Liver (tissue), 9 donors: ENCODE data around the gene SPATA32. TPM values are rescaled to one million over a fixed set of nuclear protein-coding genes. Genes with fewer than 3 reads are reported as not detected.

Experiments
- DNase-seq: peaks from one replicate; pipeline ENCODE4 v3.0.0-alpha.2; 2017; ENCODE audit warnings: low spot score
- H3K27ac ChIP-seq, 2 donors: one replicate each; pipeline ENCODE4 v1.7.0; 2013; ENCODE audit warnings: inconsistent platforms in 2 of 2, low read length in 2 of 2, control low read depth in 1 of 2, low read depth in 1 of 2, mild to moderate bottlenecking in 1 of 2
- H3K27me3 ChIP-seq, 4 donors: one replicate each; pipeline versions ENCODE4 v1.6.1 to v1.7.0; 2013; ENCODE audit warnings: low read length in 3 of 4, inconsistent platforms in 1 of 4, mild to moderate bottlenecking in 1 of 4, moderate library complexity in 1 of 4; ENCODE audit not compliant: control insufficient read depth in 4 of 4, insufficient read depth in 4 of 4
- H3K36me3 ChIP-seq, 4 donors: one replicate each; pipeline versions ENCODE4 v1.6.1 to v1.7.0; 2013; ENCODE audit warnings: low read length in 3 of 4, mild to moderate bottlenecking in 3 of 4, low read depth in 1 of 4, moderate library complexity in 1 of 4; ENCODE audit not compliant: control insufficient read depth in 4 of 4, insufficient read depth in 3 of 4
- H3K4me1 ChIP-seq, 4 donors: one replicate each; pipeline versions ENCODE4 v1.6.1 to v1.7.0; 2013; ENCODE audit warnings: low read length in 3 of 4, mild to moderate bottlenecking in 3 of 4, moderate library complexity in 1 of 4; ENCODE audit not compliant: control insufficient read depth in 4 of 4, insufficient read depth in 4 of 4
- H3K4me3 ChIP-seq, 3 donors: one replicate each; pipeline versions ENCODE4 v1.6.1 to v1.7.0; 2013; ENCODE audit warnings: low read length in 3 of 3, control low read depth in 1 of 3, low read depth in 1 of 3, mild to moderate bottlenecking in 1 of 3
- H3K9ac ChIP-seq, 2 donors: one replicate each; pipeline ENCODE4 v1.7.0; 2013; ENCODE audit warnings: low read length in 2 of 2, mild to moderate bottlenecking in 2 of 2, moderate library complexity in 2 of 2, control low read depth in 1 of 2, low read depth in 1 of 2
- H3K9me3 ChIP-seq, 4 donors: one replicate each; pipeline versions ENCODE4 v1.6.1 to v1.7.0; 2013; ENCODE audit warnings: low read length in 3 of 4; ENCODE audit not compliant: control insufficient read depth in 4 of 4
- ATF3 ChIP-seq: IDR thresholded peaks from 2 replicates; pipeline ENCODE4 v1.6.1; 2016; ENCODE audit warnings: antibody characterized with exemption
- CTCF ChIP-seq: fragments of 150-350 bp; IDR thresholded peaks from 2 replicates; pipeline ENCODE4 v1.5.1; 2017; ENCODE audit warnings: improper control_type of control experiment, low read depth, low read length; ENCODE audit not compliant: missing input control
- EGR1 ChIP-seq, 2 donors: IDR thresholded peaks; 2 replicates each; pipeline ENCODE4 v1.6.1; 2016 to 2018; ENCODE audit warnings: antibody characterized with exemption in 2 of 2, low read depth in 2 of 2
- FOXA1 ChIP-seq: IDR thresholded peaks from 2 replicates; pipeline ENCODE4 v1.6.1; 2016; ENCODE audit warnings: antibody characterized with exemption
- FOXA2 ChIP-seq: IDR thresholded peaks from 2 replicates; pipeline ENCODE4 v1.6.1; 2016; ENCODE audit warnings: antibody characterized with exemption
- GABPA ChIP-seq, 2 donors: IDR thresholded peaks in 1 of 2; conservative IDR thresholded peaks in 1 of 2; 2 replicates each; pipeline ENCODE4 v1.6.1; 2016; ENCODE audit warnings: antibody characterized with exemption in 2 of 2, mild to moderate bottlenecking in 1 of 2, moderate library complexity in 1 of 2
- HNF4A ChIP-seq, 2 donors: conservative IDR thresholded peaks; 2 replicates each; pipeline ENCODE4 v1.6.1; 2016; ENCODE audit warnings: antibody characterized with exemption in 2 of 2, mild to moderate bottlenecking in 2 of 2
- HNF4G ChIP-seq: IDR thresholded peaks from 2 replicates; pipeline ENCODE4 v1.6.1; 2016; ENCODE audit warnings: antibody characterized with exemption
- MAX ChIP-seq: IDR thresholded peaks from 2 replicates; pipeline ENCODE4 v1.6.1; 2016; ENCODE audit warnings: antibody characterized with exemption
- RAD21 ChIP-seq, 2 donors: IDR thresholded peaks; 2 replicates each; pipeline ENCODE4 v1.6.1; 2016; ENCODE audit warnings: antibody characterized with exemption in 2 of 2, mild to moderate bottlenecking in 2 of 2
- REST ChIP-seq: IDR thresholded peaks from 2 replicates; pipeline ENCODE4 v1.6.1; 2016; ENCODE audit warnings: antibody characterized with exemption, mild to moderate bottlenecking
- RXRA ChIP-seq, 2 donors: IDR thresholded peaks; 2 replicates each; pipeline ENCODE4 v1.6.1; 2017 to 2018; ENCODE audit warnings: antibody characterized with exemption in 2 of 2, mild to moderate bottlenecking in 1 of 2
- SP1 ChIP-seq: IDR thresholded peaks from 2 replicates; pipeline ENCODE4 v1.6.1; 2018; ENCODE audit warnings: antibody characterized with exemption, mild to moderate bottlenecking
- YY1 ChIP-seq: IDR thresholded peaks from 2 replicates; pipeline ENCODE4 v1.6.1; 2016; ENCODE audit warnings: antibody characterized with exemption, mild to moderate bottlenecking
- ZBTB33 ChIP-seq: IDR thresholded peaks from 2 replicates; pipeline ENCODE4 v1.6.1; 2016; ENCODE audit warnings: antibody characterized with exemption
- WGBS: extraction: QIAGEN DNeasy Blood & Tissue Kit; methylation state at CpG from one replicate; pipeline ENCODE4 v1.1.7; 2013; 5-methylcytosine and 5-hydroxymethylcytosine counted together
- polyA plus RNA-seq, 2 donors: library from polyadenylated mRNA; stranded (reverse) in 1 of 2; unstranded in 1 of 2; fragments of 200-250 nt in 1 of 2; fragments of >200 nt in 1 of 2; fragmentation: Nextera tagmentation in 1 of 2; extraction: Ambion mirVana in 1 of 2; gene quantifications; one replicate each; pipeline versions ENCODE4 v1.2.1 to v1.2.3, GENCODE V29; 2013 to 2015
- total RNA-seq, 2 donors: library from RNA; depleted of rRNA; stranded (reverse); fragments of >200 nt; gene quantifications; one replicate each; pipeline ENCODE4 v1.2.3, GENCODE V29; 2014
- donor health status: healthy.
- donor health status: healthy.
- donor health status: healthy.
- donor health status: healthy.
- donor health status: healthy.

SPATA32 gene
- total and polyA plus RNA-seq, 4 donors, result not detected

GRCh38 chr17:45298546-45299285 lies 36.8 kb upstream of the SPATA32 start:
- Histone ChIP-seq H3K27me3 (no peaks in the 10 kb centered on the region), H3K27ac (peak overlapping the region in 1 of 2 donors; percentile 22), H3K4me3 (no peak overlapping the region), H3K9ac (no peak overlapping the region), H3K4me1 (peaks cover 19 to 60% (median 33%) of the 10 kb centered on the region in 4 donors), H3K9me3 (no peaks in the 10 kb centered on the region), H3K36me3 (no peaks in the 10 kb centered on the region)
- no peak for DNase-seq
- 94% methylated on average over 8 of the region's 8 CpGs for WGBS
- TF ChIP-seq HNF4G (no peak), YY1 (no peak), REST (no peak)

GRCh38 chr17:45296833-45297124 lies 34.9 kb upstream of the SPATA32 start:
- H3K4me1 ChIP-seq, result peaks cover 26 to 73% (median 52%) of the 10 kb centered on the region in 4 donors
- 46% methylated on average over 1 of the region's 1 CpG for WGBS
- no peak for DNase-seq
- no peaks in the 10 kb centered on the region for H3K27me3 ChIP-seq
- H3K4me3 ChIP-seq, result no peak overlapping the region
- no peak for TF ChIP-seq HNF4A (conservative IDR thresholded peaks at IDR 0.05)
- TF ChIP-seq CTCF, result no peak
- TF ChIP-seq YY1, result no peak
- TF ChIP-seq REST, result no peak
- no peak for TF ChIP-seq FOXA1
- no peak for TF ChIP-seq HNF4G
- no peak for TF ChIP-seq FOXA2
- TF ChIP-seq SP1, result no peak
- TF ChIP-seq GABPA (IDR thresholded peaks at IDR 0.05 in 1 of 2, conservative IDR thresholded peaks at IDR 0.05 in 1 of 2), result no peak
- TF ChIP-seq RAD21 (IDR thresholded peaks at IDR 0.05), result no peak
- no peak for TF ChIP-seq ZBTB33
- TF ChIP-seq RXRA (IDR thresholded peaks at IDR 0.05), result no peak
- TF ChIP-seq MAX, result no peak
- no peak for TF ChIP-seq EGR1 (IDR thresholded peaks at IDR 0.05; ENCODE audit: low read depth in 2 of 2)
- TF ChIP-seq ATF3, result no peak
- no peak overlapping the region for H3K9ac ChIP-seq
- H3K36me3 ChIP-seq, result no peaks in the 10 kb centered on the region
- no peak overlapping the region for H3K27ac ChIP-seq
- no peaks in the 10 kb centered on the region for H3K9me3 ChIP-seq
